ENCODE measurements around the gene F10. TPM values are rescaled to one million over a fixed set of nuclear protein-coding genes. Genes with fewer than 3 reads are reported as not detected.

Gene F10
- total and polyA plus RNA-seq, 9 of the 15 experiments (the other 6 are each of a cell fraction or from before 2014, with no cell fraction given): 0.04 to 0.09 (median 0.07) TPM; not detected in 5

DNA sequence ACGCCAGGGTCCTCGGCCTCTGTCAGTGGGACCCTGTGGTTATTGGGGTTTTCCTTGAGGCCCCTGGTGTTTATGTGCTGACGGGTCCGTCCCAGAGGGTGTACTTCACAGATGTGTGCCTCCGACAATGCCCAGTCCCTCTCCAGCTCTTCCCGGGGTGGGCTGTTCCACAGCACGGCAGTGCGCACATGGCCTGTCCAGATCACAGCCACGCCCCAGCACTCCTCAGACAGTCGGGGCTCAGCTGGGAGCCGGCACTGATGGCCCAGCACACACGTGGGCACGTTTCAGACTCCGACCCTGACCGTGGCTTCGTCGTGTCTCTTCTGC lies 33.9 kb upstream of the F10 start:
- no peaks in the 10 kb centered on the region for H3K79me2 ChIP-seq (ENCODE audit: control insufficient read depth, insufficient read depth, low read length)
- WGBS (ENCODE audit: insufficient coverage, low coverage, missing lambda C conversion rate): 6% methylated on average over 7 of the region's 17 CpGs
- DNase-seq (ENCODE audit: extremely low read depth in 1 of 4, low spot score in 3 of 4) (no peak), FAIRE-seq (no peak), ATAC-seq (no peak)
- H3K9me1 ChIP-seq (ENCODE audit: control insufficient read depth, insufficient read depth, low read length): no peaks in the 10 kb centered on the region
- in situ Hi-C loops (cut with MboI) (no loop called here), intact Hi-C loops (cut with micrococcal nuclease) (no loop called here)
- H3K27me3 ChIP-seq (ENCODE audit: control insufficient read depth in 2 of 2, insufficient read depth in 2 of 2, low read length in 2 of 2): peaks cover 37 to 78% of the 10 kb centered on the region in 2 experiments
- TF ChIP-seq NRF1 (conservative IDR thresholded peaks at IDR 0.05 in 1 of 2, IDR thresholded peaks at IDR 0.05 in 1 of 2) (0 out of 4 replicates have a peak, but pooled peaks of 1 of the 2 experiments have one; percentile 1), SREBF1 (IDR thresholded peaks at IDR 0.05; ENCODE audit: borderline replicate concordance, low read depth, low read length) (no peak), ETV1 (tag; conservative IDR thresholded peaks at IDR 0.05; ENCODE audit: low read depth) (no peak), ZKSCAN3 (CRISPR knock-in tag; IDR thresholded peaks at IDR 0.05) (no peak)
- TF ChIP-seq, protein P1, sequence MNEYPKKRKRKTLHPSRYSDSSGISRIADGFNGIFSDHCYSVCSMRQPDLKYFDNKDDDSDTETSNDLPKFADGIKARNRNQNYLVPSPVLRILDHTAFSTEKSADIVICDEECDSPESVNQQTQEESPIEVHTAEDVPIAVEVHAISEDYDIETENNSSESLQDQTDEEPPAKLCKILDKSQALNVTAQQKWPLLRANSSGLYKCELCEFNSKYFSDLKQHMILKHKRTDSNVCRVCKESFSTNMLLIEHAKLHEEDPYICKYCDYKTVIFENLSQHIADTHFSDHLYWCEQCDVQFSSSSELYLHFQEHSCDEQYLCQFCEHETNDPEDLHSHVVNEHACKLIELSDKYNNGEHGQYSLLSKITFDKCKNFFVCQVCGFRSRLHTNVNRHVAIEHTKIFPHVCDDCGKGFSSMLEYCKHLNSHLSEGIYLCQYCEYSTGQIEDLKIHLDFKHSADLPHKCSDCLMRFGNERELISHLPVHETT (CRISPR knock-in tag; conservative IDR thresholded peaks at IDR 0.05 in 1 of 2, IDR thresholded peaks at IDR 0.05 in 1 of 2): no peak
- peaks cover 9% of the 10 kb centered on the region for H4K20me1 ChIP-seq (replicated peaks; ENCODE audit: control insufficient read depth, insufficient read depth, low read length)
- ChIA-PET CTCF (ENCODE audit: low intra/inter-chr PET ratio) (no interaction called here), POLR2A (no interaction called here)
- no peak overlapping the region for H3K4me3 ChIP-seq
- no peak overlapping the region for H3K9ac ChIP-seq (ENCODE audit: insufficient read depth in 1 of 2, low read depth in 2 of 2, low read length in 2 of 2)
- H3K4me1 ChIP-seq (replicated peaks in 1 of 2; ENCODE audit: control insufficient read depth in 2 of 2, insufficient read depth in 2 of 2, low read length in 2 of 2): peaks cover 0 to 18% of the 10 kb centered on the region in 2 experiments; a peak in 2 of 5 replicates
- H3K4me2 ChIP-seq (ENCODE audit: insufficient read depth, low read length): no peak overlapping the region
- no peak overlapping the region for H3K27ac ChIP-seq (ENCODE audit: extremely low read depth, low read depth, low read length)
- no peaks in the 10 kb centered on the region for H3K36me3 ChIP-seq (ENCODE audit: control insufficient read depth, insufficient read depth, low read length)
- H3K9me3 ChIP-seq (replicated peaks; ENCODE audit: control insufficient read depth, insufficient read depth, low read depth, low read length): no peaks in the 10 kb centered on the region
- H2AFZ ChIP-seq (ENCODE audit: low read depth, low read length): no peak overlapping the region
- BruUV-seq (replicated peaks): no TSS peak

All from K562 (cell line).